GM12873 (cell line): Measurements from ENCODE around the gene KCNK13.

Source experiments
- TF ChIP-seq, protein P1 (sequence below): IDR thresholded peaks from 2 replicates; pipeline ENCODE4 v1.5.1; 2012; ENCODE audit warnings: low read depth, mild to moderate bottlenecking, moderate library complexity, low read length, control low read depth; ENCODE audit not compliant: insufficient read depth; ENCODE audit errors: missing control alignments

KCNK13 gene

GRCh38 chr14:90034835-90035525, 26.8 kb upstream of the KCNK13 start:
- TF ChIP-seq, protein P1, sequence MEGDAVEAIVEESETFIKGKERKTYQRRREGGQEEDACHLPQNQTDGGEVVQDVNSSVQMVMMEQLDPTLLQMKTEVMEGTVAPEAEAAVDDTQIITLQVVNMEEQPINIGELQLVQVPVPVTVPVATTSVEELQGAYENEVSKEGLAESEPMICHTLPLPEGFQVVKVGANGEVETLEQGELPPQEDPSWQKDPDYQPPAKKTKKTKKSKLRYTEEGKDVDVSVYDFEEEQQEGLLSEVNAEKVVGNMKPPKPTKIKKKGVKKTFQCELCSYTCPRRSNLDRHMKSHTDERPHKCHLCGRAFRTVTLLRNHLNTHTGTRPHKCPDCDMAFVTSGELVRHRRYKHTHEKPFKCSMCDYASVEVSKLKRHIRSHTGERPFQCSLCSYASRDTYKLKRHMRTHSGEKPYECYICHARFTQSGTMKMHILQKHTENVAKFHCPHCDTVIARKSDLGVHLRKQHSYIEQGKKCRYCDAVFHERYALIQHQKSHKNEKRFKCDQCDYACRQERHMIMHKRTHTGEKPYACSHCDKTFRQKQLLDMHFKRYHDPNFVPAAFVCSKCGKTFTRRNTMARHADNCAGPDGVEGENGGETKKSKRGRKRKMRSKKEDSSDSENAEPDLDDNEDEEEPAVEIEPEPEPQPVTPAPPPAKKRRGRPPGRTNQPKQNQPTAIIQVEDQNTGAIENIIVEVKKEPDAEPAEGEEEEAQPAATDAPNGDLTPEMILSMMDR: no peak

DNA sequence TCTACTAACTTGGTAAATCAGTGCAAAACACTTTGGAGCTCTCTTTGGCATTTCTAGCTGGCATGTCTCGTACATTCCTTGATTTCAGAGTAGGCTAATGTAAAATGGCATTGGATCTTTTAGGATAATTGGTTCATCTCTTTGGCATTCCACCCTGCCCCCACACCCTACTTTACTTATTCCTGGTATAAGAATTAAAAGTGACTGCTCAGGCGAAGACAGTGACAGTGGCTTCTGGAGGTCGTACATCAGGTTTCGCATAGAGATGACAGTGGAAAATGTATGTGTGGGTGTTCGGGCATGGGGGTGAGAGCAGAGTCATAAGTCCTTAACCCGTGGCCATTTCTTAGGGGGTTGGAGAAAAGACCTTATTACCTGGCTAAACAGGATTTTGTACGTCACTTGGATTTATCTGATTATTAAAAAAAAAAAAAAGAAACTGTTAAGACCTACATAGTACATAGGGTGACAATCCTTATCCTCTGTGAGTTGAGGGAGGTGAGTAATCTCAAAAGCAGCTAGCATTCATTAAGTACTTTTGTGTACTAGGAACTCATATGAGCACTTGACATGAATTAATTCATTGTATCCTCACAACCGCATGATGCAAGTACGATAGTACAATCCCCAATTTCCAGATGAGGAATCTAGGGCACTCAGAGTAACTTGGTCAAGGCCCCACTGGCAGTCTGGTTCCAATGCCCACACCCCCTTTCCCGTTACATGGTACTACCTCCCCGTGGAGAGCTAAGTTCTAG, 22.4 kb upstream of the KCNK13 start:
- TF ChIP-seq, protein P1: no peak

DNA sequence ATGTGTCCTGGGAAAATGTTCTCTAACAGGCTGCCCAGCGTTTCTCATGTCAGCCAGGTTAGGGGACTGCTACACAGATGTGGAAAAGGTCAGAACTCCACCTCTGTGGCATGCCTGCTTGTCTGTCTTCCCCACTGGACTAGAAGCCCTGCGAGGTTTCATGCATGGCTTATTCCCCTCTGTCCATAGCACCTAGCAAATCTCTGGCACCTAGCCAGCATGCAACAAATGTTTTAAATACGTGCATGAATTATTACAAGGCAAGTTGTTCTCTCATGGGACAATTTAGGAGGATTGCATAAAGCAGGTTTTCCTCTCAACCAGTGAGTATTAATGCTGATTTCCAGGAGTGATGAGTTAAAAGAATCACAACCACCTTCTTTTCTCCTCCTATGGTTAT, 21.4 kb upstream of the KCNK13 start:
- TF ChIP-seq, protein P1: no peak

GRCh38 chr14:90042496-90043252, 19.1 kb upstream of the KCNK13 start:
- TF ChIP-seq, protein P1: no peak

DNA sequence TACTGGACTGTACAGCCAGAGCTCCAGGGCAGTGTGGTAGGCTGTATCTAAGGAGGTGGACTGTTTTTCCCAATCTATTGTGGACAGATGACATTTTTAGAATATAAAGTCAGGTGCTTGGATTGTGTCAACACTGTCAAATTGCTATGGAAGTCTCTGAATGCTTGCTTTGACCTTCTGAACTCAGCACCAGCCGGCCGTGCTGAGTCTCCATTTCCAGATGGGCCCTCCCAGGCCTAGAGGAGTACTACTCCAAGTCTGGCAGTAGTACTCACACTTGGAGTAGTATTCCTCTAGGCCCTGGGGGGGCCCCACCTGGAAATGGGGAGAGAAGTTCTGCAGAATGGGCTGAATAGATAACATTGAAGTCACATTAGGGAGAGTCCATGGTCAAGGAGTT, 16.2 kb upstream of the KCNK13 start:
- TF ChIP-seq, protein P1: no peak

- TF ChIP-seq, protein P1: no peak
Measured at GRCh38 chr14:90049390-90049789, 12.4 kb upstream of the KCNK13 start.

DNA sequence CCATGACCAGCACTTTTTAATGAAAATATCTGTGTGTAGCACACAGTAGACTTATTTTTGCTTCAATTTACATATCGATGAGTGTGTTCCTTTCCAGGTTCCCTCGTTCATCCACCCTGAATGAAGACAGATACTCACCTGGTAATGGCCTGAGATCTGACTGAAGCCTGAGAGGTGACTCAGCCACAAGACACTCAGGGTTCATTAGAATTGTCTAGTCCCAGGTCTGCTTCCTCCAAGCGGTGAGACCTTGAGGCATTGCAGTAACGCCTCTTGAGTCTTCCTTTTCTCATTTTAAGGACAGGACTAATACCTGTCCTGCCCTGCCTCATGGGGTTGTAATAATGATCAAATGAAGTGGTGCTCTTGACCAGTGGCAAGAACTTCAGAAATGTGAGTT, 11.5 kb upstream of the KCNK13 start:
- TF ChIP-seq, protein P1: no peak
